Central memory CD8-positive, alpha-beta T cell (primary cell): Measurements from ENCODE around the gene FKBP6.
"Not testable (repeated sequence)": the region's sequence is repeated elsewhere in the genome, so short reads cannot be mapped to it uniquely, and the experiment has no call there.

Experiments
- ATAC-seq: fragments of 150-1000 bp; cut with Tn5 transposase; replicated peaks from 2 replicates; pipeline ENCODE4 v1.10.0; 2022; ENCODE audit warnings: mild to moderate bottlenecking, moderate FRiP score, moderate number of reproducible peaks; ENCODE audit not compliant: poor library complexity, severe bottlenecking; ENCODE audit errors: extremely low read depth
- DNase-seq, 2 donors: peaks; one replicate each; pipeline ENCODE4 v3.0.0; 2021; ENCODE audit warnings: low spot score in 2 of 2
- H3K27ac Mint-ChIP-seq: one replicate; pipeline ENCODE4 v1.8.0; 2022; ENCODE audit warnings: low read depth, mild to moderate bottlenecking, moderate library complexity, mixed read lengths
- H3K27me3 Mint-ChIP-seq: one replicate; pipeline ENCODE4 v1.8.0; 2022; ENCODE audit warnings: mixed read lengths
- H3K36me3 Mint-ChIP-seq: one replicate; pipeline ENCODE4 v1.8.0; 2022; ENCODE audit warnings: mild to moderate bottlenecking, moderate library complexity, mixed read lengths; ENCODE audit not compliant: insufficient read depth
- H3K4me1 Mint-ChIP-seq: one replicate; pipeline ENCODE4 v1.8.0; 2022; ENCODE audit warnings: mixed read lengths
- H3K4me3 Mint-ChIP-seq: one replicate; pipeline ENCODE4 v1.8.0; 2022; ENCODE audit warnings: mild to moderate bottlenecking, moderate library complexity, mixed read lengths
- H3K9me3 Mint-ChIP-seq: one replicate; pipeline ENCODE4 v1.8.0; 2022; ENCODE audit warnings: mixed read lengths

Gene FKBP6, protein sequence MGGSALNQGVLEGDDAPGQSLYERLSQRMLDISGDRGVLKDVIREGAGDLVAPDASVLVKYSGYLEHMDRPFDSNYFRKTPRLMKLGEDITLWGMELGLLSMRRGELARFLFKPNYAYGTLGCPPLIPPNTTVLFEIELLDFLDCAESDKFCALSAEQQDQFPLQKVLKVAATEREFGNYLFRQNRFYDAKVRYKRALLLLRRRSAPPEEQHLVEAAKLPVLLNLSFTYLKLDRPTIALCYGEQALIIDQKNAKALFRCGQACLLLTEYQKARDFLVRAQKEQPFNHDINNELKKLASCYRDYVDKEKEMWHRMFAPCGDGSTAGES

GRCh38 chr7:73327922-73328321 is at the start of gene FKBP6, which contains the start of gene TRIM50:
FKBP6 (plus strand) TSS chr7:73328161; CDS start chr7:73328429, 268 bp downstream.
TRIM50 (minus strand) TSS chr7:73328082; CDS start chr7:73324787, 3,295 bp downstream.
- not testable (repeated sequence) for H3K4me1 Mint-ChIP-seq, ATAC-seq, H3K9me3 Mint-ChIP-seq, H3K4me3 Mint-ChIP-seq, DNase-seq, H3K27ac Mint-ChIP-seq, H3K36me3 Mint-ChIP-seq
- H3K27me3 Mint-ChIP-seq = peaks cover 22% of the 10 kb centered on the region

DNA sequence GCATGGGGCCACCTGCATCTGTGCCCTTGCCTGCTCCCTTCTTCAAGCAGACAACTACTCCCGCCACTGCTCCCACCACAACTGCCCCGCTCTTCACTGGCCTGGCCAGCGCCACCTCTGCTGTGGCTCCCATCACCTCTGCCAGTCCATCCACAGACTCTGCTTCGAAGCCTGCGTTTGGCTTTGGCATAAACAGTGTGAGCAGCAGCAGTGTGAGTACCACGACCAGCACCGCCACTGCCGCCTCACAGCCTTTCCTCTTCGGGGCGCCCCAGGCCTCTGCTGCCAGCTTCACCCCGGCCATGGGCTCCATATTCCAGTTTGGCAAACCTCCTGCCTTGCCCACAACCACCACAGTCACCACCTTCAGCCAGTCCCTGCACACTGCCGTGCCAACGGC is 30.7 kb upstream of the FKBP6 start:
- H3K27me3 Mint-ChIP-seq, H3K4me3 Mint-ChIP-seq, H3K9me3 Mint-ChIP-seq, DNase-seq, H3K27ac Mint-ChIP-seq, H3K4me1 Mint-ChIP-seq, H3K36me3 Mint-ChIP-seq: not testable (repeated sequence)
- ATAC-seq = peak; percentile 35

DNA sequence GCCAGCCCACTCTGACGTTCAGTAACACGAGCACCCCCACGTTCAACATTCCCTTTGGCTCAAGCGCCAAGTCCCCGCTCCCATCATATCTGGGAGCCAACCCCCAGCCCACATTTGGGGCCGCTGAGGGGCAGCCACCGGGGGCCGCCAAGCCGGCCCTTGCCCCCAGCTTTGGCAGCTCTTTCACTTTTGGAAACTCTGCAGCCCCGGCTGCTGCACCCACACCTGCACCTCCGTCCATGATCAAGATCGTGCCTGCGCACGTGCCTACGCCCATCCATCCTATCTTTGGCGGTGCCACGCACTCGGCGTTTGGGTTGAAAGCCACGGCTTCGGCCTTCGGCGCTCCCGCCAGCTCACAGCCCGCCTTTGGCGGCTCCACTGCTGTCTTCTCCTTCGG is 30.3 kb upstream of the FKBP6 start:
- not testable (repeated sequence) for H3K4me1 Mint-ChIP-seq, H3K36me3 Mint-ChIP-seq, H3K9me3 Mint-ChIP-seq, H3K4me3 Mint-ChIP-seq, H3K27ac Mint-ChIP-seq, DNase-seq, ATAC-seq, H3K27me3 Mint-ChIP-seq

DNA sequence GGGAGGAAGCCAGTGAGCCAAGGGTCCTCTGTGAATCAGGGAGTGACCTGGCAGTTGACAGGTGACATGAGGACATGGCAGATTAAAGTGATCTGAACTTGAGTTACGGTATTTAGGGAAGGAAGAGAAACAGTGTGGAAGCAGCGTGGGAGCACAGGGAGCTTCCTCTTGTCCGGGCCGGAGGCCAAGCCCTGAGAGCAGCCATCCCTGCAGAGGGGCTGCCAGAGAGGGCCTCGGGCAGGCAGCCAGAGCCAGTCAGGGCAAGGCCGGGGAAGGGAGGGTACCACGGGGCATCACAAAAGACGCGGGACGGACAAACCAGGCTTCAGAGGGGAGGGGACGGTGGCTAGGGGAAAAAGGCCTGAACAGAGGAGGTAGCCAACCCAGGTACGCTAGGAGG is 28.1 kb upstream of the FKBP6 start:
- DNase-seq, H3K27me3 Mint-ChIP-seq, H3K27ac Mint-ChIP-seq, ATAC-seq, H3K4me3 Mint-ChIP-seq, H3K4me1 Mint-ChIP-seq, H3K9me3 Mint-ChIP-seq: not testable (repeated sequence)
- peaks cover 12% of the 10 kb centered on the region for H3K36me3 Mint-ChIP-seq

GRCh38 chr7:73301108-73301507 is 26.9 kb upstream of the FKBP6 start:
- not testable (repeated sequence) for H3K27me3 Mint-ChIP-seq, H3K4me3 Mint-ChIP-seq, H3K4me1 Mint-ChIP-seq, H3K27ac Mint-ChIP-seq, DNase-seq, ATAC-seq, H3K9me3 Mint-ChIP-seq
- H3K36me3 Mint-ChIP-seq = peaks cover 23% of the 10 kb centered on the region

DNA sequence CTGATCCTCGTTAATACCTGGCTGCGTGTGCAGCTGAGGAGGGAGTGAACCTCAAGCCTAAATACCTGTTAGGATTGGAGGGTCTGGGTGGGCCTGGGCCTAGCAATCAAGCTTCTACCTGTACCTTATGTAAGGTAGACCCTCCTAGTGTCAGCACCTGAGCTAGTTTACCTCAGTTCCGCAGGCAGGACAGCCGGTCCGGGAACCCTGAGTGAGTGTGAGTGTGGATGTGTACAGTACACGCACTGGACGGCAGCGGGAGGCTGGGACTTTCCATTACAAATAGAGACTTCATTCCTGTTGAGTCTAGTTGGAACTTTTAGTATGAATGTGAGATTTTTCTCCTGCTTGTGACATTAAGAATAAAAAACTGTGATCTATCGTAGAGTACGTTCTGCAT is 25.1 kb upstream of the FKBP6 start:
- H3K27me3 Mint-ChIP-seq, H3K27ac Mint-ChIP-seq, H3K4me3 Mint-ChIP-seq, DNase-seq, ATAC-seq, H3K9me3 Mint-ChIP-seq: not testable (repeated sequence)
- H3K4me1 Mint-ChIP-seq = peaks cover 22% of the 10 kb centered on the region
- H3K36me3 Mint-ChIP-seq = peaks cover 26% of the 10 kb centered on the region

DNA sequence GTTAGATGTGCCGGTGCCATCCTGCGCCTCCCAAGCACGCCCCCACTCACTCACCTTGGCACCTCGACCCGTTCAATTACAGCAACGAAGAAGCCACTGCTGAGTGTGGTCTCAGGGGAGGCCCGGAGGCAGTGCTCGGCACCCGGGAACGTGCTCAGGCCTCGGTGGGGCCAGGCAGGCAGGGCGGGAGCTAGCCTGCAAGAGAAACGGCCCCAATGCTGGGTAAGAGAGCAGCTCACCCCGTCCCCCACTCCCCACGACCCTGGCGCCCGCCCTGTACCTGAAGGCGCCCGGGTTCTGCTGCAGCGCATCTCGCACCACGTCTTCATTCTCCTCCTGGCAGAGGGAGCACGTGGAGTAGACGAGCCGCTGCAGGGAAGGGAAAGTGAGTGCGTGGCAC is 24.4 kb upstream of the FKBP6 start:
- H3K4me3 Mint-ChIP-seq = no peak overlapping the region
- DNase-seq (no peak), ATAC-seq (no peak)
- no peaks in the 10 kb centered on the region for H3K27me3 Mint-ChIP-seq
- no peaks in the 10 kb centered on the region for H3K9me3 Mint-ChIP-seq
- H3K4me1 Mint-ChIP-seq = peaks cover 28% of the 10 kb centered on the region
- no peak overlapping the region for H3K27ac Mint-ChIP-seq
- peaks cover 27% of the 10 kb centered on the region for H3K36me3 Mint-ChIP-seq

GRCh38 chr7:73304071-73304470 is 23.9 kb upstream of the FKBP6 start:
- H3K27ac Mint-ChIP-seq = no peak overlapping the region
- H3K4me3 Mint-ChIP-seq = no peak overlapping the region
- no peaks in the 10 kb centered on the region for H3K27me3 Mint-ChIP-seq
- H3K36me3 Mint-ChIP-seq = peaks cover 29% of the 10 kb centered on the region
- H3K4me1 Mint-ChIP-seq = peaks cover 33% of the 10 kb centered on the region
- no peak for DNase-seq
- no peak for ATAC-seq
- no peaks in the 10 kb centered on the region for H3K9me3 Mint-ChIP-seq

GRCh38 chr7:73304612-73305387 is 23.2 kb upstream of the FKBP6 start:
- ATAC-seq, H3K27ac Mint-ChIP-seq, H3K9me3 Mint-ChIP-seq, H3K4me3 Mint-ChIP-seq, H3K27me3 Mint-ChIP-seq, DNase-seq: not testable (repeated sequence)
- Mint-ChIP-seq H3K4me1 (peaks cover 37% of the 10 kb centered on the region), H3K36me3 (peaks cover 29% of the 10 kb centered on the region)

DNA sequence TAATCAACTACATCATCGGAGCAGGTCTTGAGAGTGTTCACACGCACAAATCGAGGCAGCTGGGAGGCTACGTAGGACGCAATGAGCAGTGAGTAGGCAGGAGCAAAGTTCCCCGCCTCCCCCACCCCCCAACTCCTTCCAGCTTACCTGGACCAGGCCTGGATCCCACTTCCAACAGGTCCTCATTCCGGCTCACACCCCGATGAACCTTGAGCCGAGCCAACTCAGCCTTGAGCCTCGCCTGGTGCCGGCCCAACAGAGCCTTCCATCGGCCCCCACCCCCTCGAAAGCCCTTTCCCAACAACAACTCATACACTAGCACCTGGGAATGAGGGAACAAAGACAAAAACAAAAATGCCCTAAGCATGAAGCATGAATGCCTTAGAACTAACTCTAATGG is 20.5 kb upstream of the FKBP6 start:
- Mint-ChIP-seq H3K36me3 (peaks cover 29% of the 10 kb centered on the region), H3K4me3 (peak overlapping the region; percentile 99), H3K27me3 (no peaks in the 10 kb centered on the region), H3K9me3 (no peaks in the 10 kb centered on the region), H3K4me1 (peaks cover 37% of the 10 kb centered on the region), H3K27ac (peak overlapping the region; percentile 97)
- ATAC-seq (no peak), DNase-seq (no peak)

DNA sequence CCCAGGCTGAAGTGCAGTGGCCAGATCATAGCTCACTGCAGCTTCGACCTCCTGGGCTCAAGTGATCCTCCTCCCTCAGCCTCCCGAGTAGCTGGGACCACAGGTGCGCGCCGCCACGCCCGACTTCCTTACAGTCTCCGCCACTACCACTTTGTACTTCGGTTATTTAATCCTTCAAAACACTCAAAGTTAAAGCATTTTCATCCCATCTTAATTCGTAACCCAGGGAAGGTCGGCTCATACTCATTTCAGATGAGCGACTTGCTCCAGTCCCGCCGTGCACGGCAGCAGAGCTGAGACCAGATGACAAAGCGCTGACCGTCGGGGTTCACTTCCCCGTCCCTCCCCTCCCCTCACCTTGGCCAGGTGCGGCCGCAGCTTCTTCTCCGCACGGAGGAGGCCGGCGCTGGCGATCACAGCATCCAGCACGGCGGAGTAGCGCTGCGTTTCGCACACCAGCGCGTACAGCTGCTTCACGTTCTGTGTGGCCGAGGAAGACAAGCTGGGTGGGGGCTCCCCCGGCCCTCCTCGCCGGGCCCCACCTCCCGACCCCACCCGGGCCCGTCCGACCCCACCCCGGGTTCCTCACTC is 19.8 kb upstream of the FKBP6 start:
- Mint-ChIP-seq H3K9me3 (no peaks in the 10 kb centered on the region), H3K4me1 (peaks cover 37% of the 10 kb centered on the region), H3K36me3 (peaks cover 27% of the 10 kb centered on the region), H3K27ac (peak overlapping the region; percentile 97), H3K27me3 (no peaks in the 10 kb centered on the region), H3K4me3 (peak overlapping the region; percentile 99)
- DNase-seq (no peak), ATAC-seq (peak; percentile 38)

DNA sequence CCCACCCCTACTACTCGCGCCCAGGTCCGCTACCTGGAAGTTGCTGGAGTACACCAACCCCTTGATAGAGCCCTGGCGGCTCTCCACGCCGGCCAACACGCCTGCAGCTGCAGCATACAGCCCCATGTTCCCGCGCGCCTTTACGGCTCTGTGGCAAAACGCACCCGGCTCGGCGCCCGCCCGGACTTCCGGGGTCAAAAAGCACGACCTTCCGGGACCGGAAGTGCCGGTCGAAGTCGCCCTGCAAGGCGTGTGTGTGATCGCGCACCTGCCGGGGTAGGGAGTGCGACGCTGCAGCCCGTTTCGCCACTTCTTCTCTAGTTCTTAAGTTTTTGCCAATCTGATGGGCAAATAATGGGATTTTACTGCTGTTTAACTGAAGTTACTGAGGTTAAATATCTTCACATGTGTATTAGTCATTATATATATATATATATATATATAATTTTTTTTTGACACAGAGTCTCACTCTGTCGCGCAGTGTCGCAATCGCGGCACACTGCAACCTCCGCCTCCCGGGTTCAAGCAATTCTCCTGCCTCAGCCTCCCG is 19.2 kb upstream of the FKBP6 start, which contains the start of gene NSUN5:
TSS of gene NSUN5 (minus strand) at position 162 of the 550 bp plus-strand sequence. CDS start at position 126, 36 bp downstream.
- H3K4me1 Mint-ChIP-seq = peaks cover 37% of the 10 kb centered on the region
- no peaks in the 10 kb centered on the region for H3K9me3 Mint-ChIP-seq
- peak within 1 kb of the TSS; percentile 99 for H3K4me3 Mint-ChIP-seq
- ATAC-seq (peak; percentile 97), DNase-seq (peak; percentile 78 to 82)
- H3K36me3 Mint-ChIP-seq = peaks cover 24% of the 10 kb centered on the region
- H3K27me3 Mint-ChIP-seq = no peaks in the 10 kb centered on the region
- H3K27ac Mint-ChIP-seq = peak within 1 kb of the TSS; percentile 97
